Activated T-helper 9 cell treated with anti-CD3 and anti-CD28 coated beads, Interleukin-2, amount 50 U/mL, for 16 hours (primary cell): ENCODE results near the gene METRNL.
"Not testable (repeated sequence)": the region's sequence is repeated elsewhere in the genome, so short reads cannot be mapped to it uniquely, and the experiment has no call there.

Experiments used
- DNase-seq: peaks from one replicate; pipeline ENCODE4 v3.0.0-alpha.2; 2020; ENCODE audit warnings: low read depth

METRNL gene, protein sequence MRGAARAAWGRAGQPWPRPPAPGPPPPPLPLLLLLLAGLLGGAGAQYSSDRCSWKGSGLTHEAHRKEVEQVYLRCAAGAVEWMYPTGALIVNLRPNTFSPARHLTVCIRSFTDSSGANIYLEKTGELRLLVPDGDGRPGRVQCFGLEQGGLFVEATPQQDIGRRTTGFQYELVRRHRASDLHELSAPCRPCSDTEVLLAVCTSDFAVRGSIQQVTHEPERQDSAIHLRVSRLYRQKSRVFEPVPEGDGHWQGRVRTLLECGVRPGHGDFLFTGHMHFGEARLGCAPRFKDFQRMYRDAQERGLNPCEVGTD

DNA sequence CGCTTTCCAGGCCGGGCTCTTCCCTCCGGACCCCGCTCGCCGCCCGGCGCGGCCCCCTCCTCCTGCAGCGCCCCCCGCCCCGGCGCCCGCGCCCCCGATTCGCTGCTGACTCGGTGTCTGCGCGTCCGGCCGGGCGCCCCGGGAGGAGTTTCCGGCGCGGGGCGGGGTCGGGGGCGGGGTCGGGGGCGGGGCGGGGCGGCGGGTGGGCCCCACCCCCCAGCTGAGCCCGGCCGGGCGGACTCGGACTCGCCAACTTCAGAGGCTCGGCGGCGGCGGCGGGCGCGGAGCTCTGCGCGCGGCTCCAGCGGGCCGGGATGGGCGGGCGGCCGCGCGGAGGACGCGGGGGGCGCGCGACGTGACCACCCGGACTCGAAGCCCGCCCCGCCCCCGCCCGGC, at the start of gene METRNL:
Gene METRNL (plus strand): TSS at position 258 of the 396 bp plus-strand sequence. CDS start 207 bp downstream, outside the sequence.
- DNase-seq: peak; percentile 50

DNA sequence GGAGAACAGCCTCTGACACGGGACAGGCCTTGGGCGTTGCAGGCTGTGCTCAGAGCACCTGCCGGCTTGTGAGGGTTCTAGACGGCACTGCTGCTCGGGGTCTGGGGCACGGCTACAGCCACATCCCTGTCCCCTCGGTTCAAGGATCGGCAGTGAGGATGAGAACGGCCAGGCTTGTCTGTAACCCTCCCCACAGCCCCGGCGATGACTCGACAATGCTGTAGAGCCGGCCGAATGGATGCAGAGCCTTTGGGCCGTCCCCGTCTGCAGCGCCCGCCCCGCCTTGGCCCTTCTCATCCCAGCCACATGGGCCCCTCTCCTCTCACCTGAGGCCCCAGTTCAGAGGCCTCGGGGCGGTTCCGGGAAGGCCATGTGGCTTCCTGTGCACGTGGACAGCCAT, 49.0 kb upstream of the METRNL start:
- DNase-seq: no peak

DNA sequence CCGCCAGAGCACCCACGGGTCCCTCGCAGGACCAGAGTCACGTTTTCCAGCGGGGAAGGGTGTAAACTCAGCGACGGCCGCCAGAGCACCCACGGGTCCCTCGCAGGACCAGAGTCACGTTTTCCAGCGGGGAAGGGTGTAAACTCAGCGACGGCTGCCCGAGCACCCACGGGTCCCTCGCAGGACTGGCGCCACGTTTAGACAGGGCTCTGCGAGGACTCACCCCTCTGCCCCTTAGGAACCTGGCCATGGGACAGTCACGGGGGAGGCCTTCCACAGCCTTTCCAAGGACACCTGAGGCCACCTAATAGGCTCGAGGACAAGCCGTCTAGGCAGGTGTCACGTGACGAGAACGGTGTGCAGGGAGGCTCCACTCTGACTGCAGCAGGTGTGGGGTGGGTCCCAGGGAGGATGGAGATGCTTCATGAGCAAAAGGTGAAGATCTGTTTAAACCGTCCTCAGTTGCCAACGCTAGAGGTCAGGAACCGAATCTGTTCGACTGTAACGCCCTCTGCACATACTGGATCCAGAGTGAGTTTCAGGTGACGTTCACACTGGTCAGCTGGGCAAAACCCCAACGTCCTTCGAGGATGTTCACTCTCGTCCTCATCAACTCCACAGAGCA, 48.0 kb upstream of the METRNL start:
- no peak for DNase-seq

DNA sequence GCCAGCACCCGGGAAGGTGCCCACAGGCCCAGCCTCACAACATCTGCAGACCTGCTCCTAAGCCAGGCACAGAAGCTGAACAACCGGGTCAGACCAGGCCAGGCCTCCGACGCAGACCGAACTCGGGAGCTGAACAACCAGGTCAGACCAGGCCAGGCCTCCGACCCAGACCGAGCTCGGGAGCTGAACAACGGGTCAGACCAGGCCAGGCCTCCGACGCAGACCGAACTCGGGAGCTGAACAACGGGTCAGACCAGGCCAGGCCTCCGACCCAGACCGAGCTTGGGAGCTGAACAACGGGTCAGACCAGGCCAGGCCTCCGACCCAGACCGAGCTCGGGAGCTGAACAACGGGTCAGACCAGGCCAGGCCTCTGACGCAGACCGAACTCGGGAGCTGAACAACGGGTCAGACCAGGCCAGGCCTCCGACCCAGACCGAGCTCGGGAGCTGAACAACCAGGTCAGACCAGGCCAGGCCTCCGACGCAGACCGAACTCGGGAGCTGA, 47.4 kb upstream of the METRNL start:
- DNase-seq: not testable (repeated sequence)

DNA sequence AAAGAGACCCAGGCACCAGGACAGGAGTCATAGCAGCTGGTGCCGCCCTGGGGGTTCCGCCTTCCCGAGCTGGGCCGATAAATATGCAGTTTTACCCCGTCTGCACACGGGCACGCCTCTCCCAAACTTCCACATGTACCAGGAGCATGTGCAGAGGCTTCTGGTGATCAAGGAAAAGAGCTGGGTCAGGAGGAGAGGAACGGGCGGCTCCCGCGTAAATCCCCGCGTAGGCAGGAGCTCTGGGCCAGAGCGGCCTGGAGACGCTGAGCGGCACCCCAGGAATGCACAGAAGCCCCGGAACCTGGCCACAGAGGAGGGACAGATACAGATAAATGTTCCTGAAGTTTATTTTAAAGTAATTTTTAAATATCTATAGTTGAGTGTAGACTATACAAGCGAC, 46.6 kb upstream of the METRNL start:
- no peak for DNase-seq

DNA sequence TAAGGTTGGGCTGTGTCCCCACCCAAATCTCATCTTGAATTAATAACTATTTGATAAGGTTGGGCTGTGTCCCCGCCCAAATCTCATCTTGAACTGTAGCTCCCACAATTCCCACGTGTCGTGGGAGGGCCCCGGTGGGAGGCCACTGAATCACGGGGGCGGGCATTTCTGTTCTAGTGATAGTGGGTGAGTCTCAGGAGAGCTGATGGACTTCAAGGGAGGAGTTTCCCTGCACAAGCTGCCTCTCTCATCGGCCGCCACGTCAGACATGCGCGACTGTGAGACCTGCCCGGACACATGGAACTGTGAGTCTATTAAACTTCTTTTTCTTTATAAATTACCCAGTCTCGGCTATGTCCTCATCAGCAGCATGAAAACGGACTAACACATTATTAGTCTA, 44.9 kb upstream of the METRNL start:
- no peak for DNase-seq

DNA sequence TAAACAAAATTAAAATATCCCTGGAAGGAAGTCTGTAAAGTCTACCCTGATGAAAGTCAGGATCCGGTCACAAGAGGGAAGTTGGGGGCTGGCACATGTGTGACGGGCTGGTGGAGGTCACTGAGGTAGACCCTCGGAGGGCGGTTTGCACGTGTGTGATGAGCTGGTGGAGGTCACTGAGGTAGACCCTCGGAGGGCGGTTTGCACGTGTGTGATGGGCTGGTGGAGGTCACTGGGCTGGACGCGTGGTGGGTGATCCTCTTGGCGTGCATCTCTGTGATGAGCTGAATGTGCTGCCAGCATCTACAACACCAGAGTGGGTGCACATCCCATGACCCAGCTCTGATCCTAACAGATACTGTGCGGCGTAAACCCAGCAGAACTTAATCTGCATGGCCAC, 43.7 kb upstream of the METRNL start:
- DNase-seq: no peak

DNA sequence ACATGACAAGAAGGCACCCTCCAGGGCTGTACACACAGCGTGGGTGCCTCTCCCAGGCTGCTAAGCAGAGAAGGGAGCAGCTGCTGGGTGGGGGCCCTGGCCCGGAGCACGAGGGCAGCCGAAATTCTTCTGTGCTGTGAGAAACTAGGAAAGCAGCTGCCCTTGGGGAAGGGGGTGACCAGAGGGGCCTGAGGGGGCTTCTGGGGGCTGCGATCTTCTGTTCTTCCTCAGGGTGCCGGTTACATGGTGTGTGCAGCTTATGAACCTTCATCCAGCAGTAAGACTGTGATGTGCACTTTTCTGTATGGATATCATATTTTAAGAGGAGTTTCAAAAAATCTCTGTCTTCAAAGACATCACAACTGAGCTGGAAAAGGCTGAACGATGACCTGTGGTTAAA, 43.2 kb upstream of the METRNL start:
- DNase-seq: no peak

DNA sequence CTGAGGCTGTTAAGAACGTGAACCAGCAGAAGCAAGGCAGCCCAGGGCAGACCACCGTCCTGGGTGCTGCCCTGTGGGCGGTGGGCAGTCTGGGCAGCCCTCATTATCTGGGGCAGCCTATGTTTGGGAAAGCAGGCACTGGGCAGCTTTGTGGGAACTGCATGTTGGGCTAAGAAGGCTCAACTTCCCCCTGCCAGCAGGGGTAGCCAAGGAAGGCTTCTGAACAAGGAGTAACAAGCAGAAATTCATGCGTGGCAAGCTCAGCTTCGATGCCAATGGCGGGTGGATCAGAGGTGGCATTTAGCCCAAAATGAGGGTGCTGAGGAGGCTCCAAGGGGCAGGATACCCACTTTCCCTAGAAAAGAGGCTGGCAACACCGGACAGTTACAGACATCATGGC, 42.7 kb upstream of the METRNL start:
- DNase-seq: no peak

DNA sequence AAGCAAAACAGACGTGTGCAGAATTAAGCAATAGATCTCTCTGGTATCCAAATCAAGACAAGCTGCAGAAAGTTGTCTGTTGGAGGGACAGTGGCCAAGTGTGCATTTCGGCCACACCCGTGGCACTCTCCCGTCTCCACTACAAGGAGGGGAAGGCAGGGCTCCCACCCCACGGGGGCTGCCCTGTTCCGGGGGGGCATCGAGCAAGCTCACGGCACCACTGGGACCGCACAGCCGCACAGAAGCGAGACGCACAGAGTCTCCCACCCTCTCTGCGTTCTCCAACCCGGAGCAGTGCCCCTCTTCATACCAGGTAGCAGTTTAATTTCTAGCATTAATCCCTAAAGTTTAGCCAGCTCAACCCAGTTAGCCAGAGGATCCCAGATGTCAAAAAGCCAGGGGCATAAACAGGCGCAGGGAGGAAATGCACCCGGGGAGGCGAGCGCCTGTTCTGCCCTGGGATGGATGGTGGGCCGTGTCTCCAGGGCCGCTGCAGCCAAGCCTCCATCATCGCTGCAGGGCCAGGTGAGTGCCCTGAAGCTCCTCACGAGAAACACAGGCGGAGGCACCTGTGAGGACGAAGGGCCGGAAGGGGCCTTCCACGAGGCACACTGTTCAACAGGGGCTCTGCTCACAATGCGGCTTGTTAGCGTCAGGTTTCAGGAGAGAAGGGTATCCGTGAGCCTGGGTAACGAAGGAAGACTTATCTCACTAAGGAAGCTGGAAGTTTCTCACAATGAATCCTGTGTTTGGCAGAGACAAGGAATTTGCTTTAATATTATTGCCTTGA, 42.1 kb upstream of the METRNL start:
- DNase-seq: no peak

DNA sequence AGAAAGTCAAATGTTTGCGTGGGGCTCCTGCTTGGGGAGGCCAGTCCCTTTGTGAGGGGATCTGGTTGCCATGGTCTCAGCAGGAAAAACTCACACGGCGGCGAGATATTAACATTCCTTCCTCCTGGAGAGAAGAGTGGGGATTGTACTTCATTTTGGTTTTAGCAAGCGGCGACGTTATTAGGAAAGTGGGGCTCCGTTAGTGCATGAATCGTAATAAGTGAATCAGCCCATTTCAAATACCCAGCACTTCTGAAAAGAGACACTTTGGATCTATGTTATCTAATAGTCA, 41.6 kb upstream of the METRNL start:
- no peak for DNase-seq

DNA sequence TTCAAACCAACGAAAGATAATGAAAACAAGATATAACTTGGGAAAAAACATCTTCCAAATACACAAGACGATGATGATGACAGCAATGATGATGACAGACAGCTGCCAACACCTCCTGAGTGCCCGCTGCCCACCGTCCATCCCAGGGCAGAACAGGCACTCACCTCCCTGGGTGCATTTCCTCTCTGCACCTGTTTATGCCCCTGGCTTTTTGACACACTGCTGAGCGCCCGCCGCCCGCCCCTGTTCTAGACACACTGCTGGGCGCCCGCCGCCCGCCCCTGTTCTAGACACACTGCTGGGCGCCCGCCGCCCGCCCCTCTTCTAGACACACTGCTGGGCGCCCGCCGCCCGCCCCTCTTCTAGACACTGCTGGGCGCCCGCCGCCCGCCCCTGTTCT, 40.4 kb upstream of the METRNL start:
- not testable (repeated sequence) for DNase-seq

DNA sequence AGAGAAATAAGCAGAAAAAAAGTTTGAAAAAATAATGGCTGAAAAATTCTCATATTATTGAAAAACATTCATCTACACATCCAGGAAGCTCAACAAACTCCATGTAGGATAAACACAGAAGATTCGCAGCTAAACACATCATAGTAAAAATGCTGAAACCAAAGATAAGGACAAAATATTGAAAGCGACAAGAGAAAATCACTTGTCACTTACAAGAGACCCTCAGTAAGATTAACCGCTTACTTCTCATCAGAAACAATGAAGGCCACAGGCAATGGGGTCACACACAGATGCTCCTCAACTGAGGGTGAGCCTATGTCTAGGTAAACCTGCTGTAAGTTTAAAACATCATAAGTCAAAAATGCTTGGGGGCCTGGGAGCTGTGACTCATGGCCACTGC, 38.1 kb upstream of the METRNL start:
- DNase-seq: no peak

DNA sequence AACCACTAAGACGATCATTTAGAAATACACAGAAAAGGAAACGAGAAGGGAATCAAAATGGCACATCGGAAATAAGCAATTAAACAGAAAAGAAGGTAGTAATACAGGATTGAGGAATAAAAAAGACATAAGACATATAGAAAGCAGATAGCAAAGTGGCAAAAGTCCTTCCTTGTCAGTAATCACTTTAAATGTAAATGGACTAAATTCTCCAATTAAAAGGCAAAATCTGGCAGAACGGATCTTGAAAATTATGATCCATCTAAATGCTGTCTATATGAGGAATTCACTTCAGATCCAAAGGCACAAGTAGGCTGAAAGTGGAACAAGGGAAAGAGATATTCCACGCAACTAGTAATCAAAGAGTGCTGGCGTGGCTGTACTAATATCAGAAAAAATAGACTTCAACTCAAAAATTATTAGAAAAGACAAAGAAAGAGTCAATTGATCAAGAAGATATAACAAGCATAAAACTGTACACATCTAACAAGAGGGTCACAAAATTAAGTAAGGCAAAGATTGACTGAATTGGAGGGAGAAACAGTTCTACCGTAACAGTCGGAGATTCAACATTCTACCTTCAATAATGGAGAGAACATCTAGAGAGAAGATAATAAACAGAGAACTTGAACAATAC, 36.8 kb upstream of the METRNL start:
- DNase-seq: no peak

DNA sequence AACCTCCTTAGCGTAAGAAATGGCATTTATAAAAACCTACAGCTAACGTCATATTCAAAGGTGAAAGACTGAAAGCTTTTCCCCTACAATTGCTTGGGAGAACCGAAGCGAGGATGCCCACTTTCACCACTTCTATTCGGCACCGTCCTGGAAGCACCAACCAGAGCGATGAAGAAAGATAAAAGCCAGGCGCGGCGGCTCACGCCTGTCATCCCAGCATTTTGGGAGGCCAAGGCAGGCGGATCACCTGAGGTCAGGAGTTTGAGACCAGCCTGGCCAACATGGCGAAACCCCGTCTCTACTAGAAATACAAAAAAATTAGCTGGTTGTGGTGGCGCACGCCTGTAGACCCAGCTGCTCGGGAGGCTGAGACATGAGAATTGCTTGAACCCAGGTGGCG, 34.9 kb upstream of the METRNL start:
- not testable (repeated sequence) for DNase-seq

DNA sequence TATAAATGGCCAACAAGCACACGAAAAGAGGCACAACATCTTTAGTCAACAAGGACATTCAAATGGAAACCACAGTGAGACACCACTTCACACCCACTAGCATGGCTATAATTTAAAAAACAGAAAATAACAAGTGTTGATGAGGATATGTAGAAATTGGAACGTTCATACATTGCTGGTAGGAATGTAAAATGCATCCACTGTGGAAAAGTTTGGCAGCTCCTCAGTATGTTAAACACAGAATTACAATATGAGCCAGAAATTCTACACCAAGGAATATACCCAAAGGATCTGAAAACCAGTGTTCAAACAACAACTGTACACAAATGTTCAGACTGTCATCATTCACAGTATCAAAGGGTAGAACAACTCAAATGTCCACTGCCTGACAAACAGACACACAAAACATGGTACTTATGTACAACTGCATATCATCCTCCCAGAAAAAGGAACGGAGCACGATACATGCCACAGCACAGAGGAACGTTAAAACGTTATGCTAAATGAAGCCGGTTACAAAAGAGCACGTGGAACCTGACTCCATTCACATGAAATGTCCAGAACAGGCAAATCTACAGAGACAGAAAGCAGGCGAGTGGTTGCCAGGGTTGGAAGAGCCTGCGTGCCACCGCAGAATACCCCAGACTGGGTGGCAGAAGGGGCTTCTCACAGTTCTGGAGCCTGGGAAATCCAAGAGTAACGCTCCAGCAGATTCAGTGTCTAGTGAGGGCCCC, 32.8 kb upstream of the METRNL start:
- no peak for DNase-seq

DNA sequence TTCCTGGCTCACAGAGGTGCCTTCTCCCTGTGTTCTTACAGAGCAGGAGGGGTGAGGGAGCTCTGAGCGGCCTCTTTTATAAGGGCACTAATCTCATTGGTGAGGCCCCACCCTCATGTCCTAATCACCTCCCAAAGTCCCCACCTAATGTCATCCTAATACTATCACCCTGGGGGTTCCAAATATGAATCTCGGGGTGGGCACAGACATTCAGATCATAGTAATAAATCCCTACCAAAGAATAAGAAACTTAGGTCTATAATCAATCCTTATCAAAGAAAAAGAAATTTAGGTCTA, 32.3 kb upstream of the METRNL start:
- DNase-seq: no peak

DNA sequence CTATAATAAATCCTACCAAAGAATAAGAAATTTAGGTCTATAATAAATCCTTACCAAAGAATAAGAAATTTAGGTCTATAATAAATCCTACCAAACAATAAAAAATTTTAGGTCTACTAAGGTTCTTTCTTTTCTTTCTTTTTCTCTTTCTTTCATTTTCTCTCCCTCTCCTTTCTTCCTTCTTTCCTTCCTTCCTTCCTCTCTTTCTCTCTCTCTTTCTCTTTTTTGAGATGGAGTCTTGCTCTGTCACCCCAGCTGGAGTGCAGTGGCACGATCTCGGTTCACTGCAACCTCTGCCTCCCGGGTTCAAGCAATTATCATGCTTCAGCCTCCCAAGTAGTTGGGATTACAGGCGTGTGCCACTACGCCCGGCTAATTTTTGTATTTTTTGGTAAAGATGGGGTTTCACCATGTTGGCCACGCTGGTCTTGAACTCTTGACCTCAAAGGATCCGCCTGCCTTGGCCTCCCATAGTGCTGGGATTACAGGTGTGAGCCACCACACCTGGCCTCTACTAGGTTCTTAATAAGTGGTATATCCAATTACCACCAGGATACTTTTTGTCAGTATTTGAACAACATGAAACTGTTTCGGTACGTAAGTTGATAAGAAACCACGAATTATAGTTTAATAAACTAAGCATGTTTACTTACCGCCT, 31.5 kb upstream of the METRNL start:
- not testable (repeated sequence) for DNase-seq

DNA sequence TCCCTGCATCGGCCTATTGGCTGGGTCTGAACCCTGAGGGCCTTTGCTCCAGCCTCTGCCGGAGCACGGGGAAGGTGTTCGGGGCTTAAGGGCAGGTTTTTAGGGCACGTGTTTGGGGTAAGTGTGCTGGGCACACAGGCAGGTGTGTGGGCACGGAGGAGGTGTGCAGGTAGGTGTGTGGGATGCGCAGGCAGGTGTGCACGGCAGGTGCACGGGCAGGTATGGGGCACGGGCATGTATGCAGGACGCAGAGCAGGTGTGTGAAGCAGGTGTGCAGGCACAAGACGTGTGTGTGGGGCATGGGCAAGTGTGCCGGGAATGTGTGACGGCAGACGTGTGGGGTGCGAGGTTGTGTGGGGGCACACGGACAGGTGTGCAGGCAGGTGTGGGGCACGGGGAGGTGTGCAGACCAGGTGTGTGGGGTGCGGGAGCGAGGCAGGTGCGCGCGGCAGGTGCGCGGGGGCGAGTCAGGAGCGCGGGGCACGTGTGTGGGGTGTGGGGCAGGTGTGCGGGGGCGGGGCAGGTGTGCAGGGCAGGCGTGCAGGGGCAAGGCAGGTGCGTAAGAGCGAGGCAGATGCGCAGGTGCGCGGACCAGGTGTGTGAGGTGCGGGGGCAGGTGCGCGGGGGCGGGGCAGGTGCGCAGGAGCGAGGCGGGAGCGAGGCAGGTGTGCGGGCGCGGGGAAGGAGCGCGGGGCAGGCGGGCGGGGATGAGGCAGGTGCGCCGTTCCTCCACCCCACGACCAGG, 28.6 kb upstream of the METRNL start:
- no peak for DNase-seq

DNA sequence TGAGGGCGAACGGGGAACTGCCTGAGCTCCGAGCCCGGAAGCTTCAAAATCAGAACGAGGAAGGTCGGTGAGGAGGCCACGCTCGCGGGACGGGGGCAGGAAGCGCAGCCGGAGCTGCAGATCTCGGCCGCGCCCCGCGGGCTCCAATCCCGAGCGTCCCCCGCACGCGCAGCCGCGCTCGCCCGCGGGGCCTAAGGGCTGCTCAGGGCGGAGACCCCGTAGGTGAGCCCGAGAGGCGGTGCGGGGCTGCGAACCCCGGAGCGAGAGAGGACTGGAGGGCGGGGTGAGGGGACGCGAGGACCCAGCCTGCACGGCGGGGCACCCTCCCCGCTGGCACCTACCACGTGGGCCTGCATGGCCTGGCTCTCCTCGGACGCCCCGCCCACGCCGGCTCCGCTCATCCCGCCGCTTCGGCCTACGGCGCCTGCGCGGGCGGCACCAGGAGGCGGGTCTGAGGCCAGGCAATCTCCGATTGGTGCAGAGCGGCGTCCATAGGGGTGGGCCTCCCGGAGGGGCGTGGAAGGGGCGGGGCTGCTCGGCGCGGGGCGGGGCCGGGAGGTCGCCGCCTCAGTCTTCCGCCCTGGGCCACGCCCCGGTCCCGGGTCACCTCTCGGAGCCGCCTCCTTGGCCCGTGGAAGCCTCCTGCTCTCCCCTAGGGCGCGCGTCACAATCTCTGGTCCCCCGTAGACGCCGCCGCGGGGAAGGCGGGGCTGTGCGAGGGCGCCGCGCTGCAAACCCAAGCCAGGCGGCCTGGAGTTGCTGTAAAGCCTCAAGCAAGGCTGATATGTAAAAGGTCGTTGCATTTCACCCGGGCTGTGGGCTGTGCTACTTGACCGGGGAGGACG, 27.8 kb upstream of the METRNL start:
- DNase-seq: peak; percentile 97
